ENCODE data around the gene PLXNB2. TPM values are rescaled to one million over a fixed set of nuclear protein-coding genes. Genes with fewer than 3 reads are reported as not detected.
A peak's percentile ranks its signal among the peaks of the same experiment; 100 is the strongest.

The PLXNB2 gene
- total RNA-seq, 1 experiment from 2014 or later, result 227 TPM

DNA sequence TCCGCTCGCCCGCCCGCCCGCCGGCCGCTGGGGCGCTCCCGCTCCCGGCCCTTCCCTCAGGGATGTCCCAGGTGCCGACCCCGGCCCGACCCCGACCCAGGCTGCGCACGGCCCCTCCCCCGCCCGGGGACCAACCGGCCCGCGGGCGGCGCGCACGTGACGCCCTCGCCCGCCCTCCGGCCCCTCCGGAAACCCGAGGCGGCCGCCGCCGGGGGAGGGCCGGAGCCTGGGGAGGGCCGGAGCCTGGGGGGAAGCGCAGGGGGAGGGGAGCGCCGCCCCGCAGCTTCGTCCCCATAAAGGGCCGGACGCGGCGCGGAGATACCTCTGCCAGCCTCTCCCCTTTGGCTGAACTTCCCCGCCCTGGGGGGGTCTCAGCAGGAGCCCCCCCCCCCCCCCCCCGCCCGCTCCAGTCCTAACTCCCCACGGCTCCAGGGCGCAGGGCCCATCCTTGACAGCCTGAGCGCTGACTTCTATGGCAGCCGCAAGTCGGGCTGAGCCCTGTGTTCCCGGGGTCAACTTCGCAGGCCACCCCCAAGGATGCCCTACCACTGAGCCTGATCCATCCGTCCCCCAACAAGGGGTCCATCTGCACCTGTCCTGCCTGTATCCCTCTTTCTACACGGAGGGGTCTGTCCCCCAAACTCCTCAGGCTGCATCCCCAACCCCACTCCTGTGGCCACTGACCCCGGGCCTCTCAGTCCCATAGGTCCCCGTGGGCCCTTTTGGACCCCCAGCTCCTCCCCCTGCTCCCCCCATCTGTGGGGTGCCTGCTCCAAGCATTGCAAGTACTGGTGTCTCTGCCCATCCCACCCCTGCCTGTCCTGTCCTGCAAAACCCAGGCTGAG, 45.6 kb downstream of the PLXNB2 start, which contains the start of gene MAPK12:
MAPK12 (minus strand) TSS at position 69 of the 845 bp plus-strand sequence. CDS start 174 bp downstream, outside the sequence.
- Histone ChIP-seq H3K27ac (ENCODE audit: low read length) (peak within 1 kb of the TSS; percentile 86), H3K9me3 (ENCODE audit: control insufficient read depth, insufficient read depth, low read depth, low read length) (no peaks in the 10 kb centered on the region), H3K4me3 (ENCODE audit: low read depth in 2 of 2, low read length in 2 of 2) (peak within 1 kb of the TSS; percentile 60 to 70), H3K27me3 (ENCODE audit: control insufficient read depth, insufficient read depth, low read length) (no peaks in the 10 kb centered on the region), H3K4me1 (ENCODE audit: control insufficient read depth, insufficient read depth, low read length) (peaks cover 33% of the 10 kb centered on the region), H3K36me3 (ENCODE audit: control insufficient read depth, insufficient read depth, low read length) (no peaks in the 10 kb centered on the region; the same call in 1 of the 2 replicates)
- intact Hi-C loops (cut with micrococcal nuclease; ENCODE audit: unreplicated experiment) (no loop called here), in situ Hi-C loops (cut with HindIII; ENCODE audit: low pct_unique_long_range_greater_than_20kb, low sequenced_read_pairs) (no loop called here)
- CTCF ChIA-PET, result no interaction called here
- POLR2A ChIA-PET, result interaction anchor here (0.5 kb wide), 1 partner anchor 1766 kb away, joined by 3 read pairs; no protein-coding TSS in a partner anchor
- peak; percentile 62 for ATAC-seq
- no peak for DNase-seq (ENCODE audit: low read depth, low spot score)
- BruUV-seq (replicated peaks), result no TSS peak
- 0 out of 2 replicates have a peak, but pooled peaks have one; percentile 48 for TF ChIP-seq SIN3A (IDR thresholded peaks at IDR 0.05; ENCODE audit: borderline replicate concordance, insufficient read depth, low read depth, low read length)
- no peak for TF ChIP-seq TCF7L2 (IDR thresholded peaks at IDR 0.05; ENCODE audit: low read depth, low read length)
- peak; percentile 63; the same call in 1 of the 2 replicates for TF ChIP-seq POLR2AphosphoS5 (IDR thresholded peaks at IDR 0.05; ENCODE audit: low read depth, low read length)

DNA sequence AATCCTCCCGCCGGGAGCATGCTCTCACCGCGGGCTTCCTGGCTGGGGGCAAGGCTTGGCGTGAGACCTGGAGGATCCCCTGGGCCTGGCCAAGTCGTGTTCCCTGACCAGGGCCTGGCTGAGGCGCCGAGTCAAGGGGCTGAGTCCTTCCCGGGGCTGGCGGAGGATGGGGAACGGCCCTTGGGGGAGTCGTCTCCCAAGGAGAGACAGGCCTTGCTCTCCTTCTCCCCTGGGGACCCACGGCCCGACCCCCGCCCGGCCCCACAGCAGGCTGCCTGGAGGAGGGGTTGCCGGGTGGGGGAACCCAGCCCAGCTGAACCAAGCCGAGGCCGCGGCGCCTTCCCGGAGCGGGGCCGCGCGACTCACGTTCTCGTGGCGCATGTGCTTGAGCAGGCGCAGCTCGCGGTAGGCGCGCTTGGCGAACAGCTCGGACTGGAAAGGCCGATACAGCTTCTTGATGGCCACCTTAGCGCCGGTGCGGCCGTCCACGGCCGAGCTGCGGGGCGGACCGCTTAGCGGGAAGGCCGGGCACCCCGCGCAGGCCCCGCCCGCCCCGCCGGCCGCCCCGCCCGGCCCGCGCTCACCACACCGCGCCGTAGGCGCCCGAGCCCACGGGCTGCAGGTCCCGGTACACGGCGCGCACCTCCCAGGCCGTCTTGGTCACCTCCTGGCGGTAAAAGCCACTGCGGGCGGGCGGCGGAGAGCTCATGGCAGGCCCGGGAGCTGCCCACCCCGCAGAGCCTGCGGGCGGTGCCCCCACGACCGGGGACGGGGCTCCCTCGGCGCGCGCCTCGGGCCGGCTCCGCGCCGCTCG, 46.4 kb downstream of the PLXNB2 start:
- peak overlapping the region; percentile 60 to 70 for H3K4me3 ChIP-seq (ENCODE audit: low read depth in 2 of 2, low read length in 2 of 2)
- ChIA-PET CTCF (interaction anchor here (0.6 kb wide), 1 partner anchor 14 kb away, joined by 5 read pairs; no protein-coding TSS in a partner anchor), POLR2A (no interaction called here)
- DNase-seq (ENCODE audit: low read depth, low spot score), result no peak
- H3K9me3 ChIP-seq (ENCODE audit: control insufficient read depth, insufficient read depth, low read depth, low read length), result no peaks in the 10 kb centered on the region
- peaks cover 33% of the 10 kb centered on the region for H3K4me1 ChIP-seq (ENCODE audit: control insufficient read depth, insufficient read depth, low read length)
- in situ Hi-C loops (cut with HindIII; ENCODE audit: low pct_unique_long_range_greater_than_20kb, low sequenced_read_pairs), result no loop called here
- ATAC-seq, result peak; percentile 70
- no peak for TF ChIP-seq CTCF (IDR thresholded peaks at IDR 0.05)
- TF ChIP-seq SIN3A (IDR thresholded peaks at IDR 0.05; ENCODE audit: borderline replicate concordance, insufficient read depth, low read depth, low read length), result peak; percentile 22; the same call in 1 of the 2 replicates
- intact Hi-C loops (cut with micrococcal nuclease; ENCODE audit: unreplicated experiment), result no loop called here
- no peaks in the 10 kb centered on the region for H3K27me3 ChIP-seq (ENCODE audit: control insufficient read depth, insufficient read depth, low read length)
- peak overlapping the region; percentile 86 for H3K27ac ChIP-seq (ENCODE audit: low read length)
- no TSS peak for BruUV-seq (replicated peaks)
- H3K36me3 ChIP-seq (ENCODE audit: control insufficient read depth, insufficient read depth, low read length), result no peaks in the 10 kb centered on the region; the same call in 1 of the 2 replicates

GRCh38 chr22:50260434-50260800, 47.0 kb downstream of the PLXNB2 start:
- Histone ChIP-seq H3K36me3 (ENCODE audit: control insufficient read depth, insufficient read depth, low read length) (no peaks in the 10 kb centered on the region; the same call in 1 of the 2 replicates), H3K4me1 (ENCODE audit: control insufficient read depth, insufficient read depth, low read length) (peaks cover 33% of the 10 kb centered on the region), H3K9me3 (ENCODE audit: control insufficient read depth, insufficient read depth, low read depth, low read length) (no peaks in the 10 kb centered on the region), H3K27me3 (ENCODE audit: control insufficient read depth, insufficient read depth, low read length) (no peaks in the 10 kb centered on the region), H3K4me3 (ENCODE audit: low read depth in 2 of 2, low read length in 2 of 2) (peak overlapping the region; percentile 60 to 70), H3K27ac (ENCODE audit: low read length) (peak overlapping the region; percentile 86)
- intact Hi-C loops (cut with micrococcal nuclease; ENCODE audit: unreplicated experiment), result no loop called here
- in situ Hi-C loops (cut with HindIII; ENCODE audit: low pct_unique_long_range_greater_than_20kb, low sequenced_read_pairs), result no loop called here
- no peak for DNase-seq (ENCODE audit: low read depth, low spot score)
- ChIA-PET CTCF (interaction anchor here (0.6 kb wide), 1 partner anchor 13 kb away, joined by 5 read pairs; no protein-coding TSS in a partner anchor), POLR2A (no interaction called here)
- BruUV-seq (replicated peaks), result no TSS peak
- TF ChIP-seq CTCF (IDR thresholded peaks at IDR 0.05), result no peak
- TF ChIP-seq TCF7L2 (IDR thresholded peaks at IDR 0.05; ENCODE audit: low read depth, low read length), result no peak
- no peak for TF ChIP-seq POLR2AphosphoS5 (IDR thresholded peaks at IDR 0.05; ENCODE audit: low read depth, low read length)
- TF ChIP-seq, protein P1, sequence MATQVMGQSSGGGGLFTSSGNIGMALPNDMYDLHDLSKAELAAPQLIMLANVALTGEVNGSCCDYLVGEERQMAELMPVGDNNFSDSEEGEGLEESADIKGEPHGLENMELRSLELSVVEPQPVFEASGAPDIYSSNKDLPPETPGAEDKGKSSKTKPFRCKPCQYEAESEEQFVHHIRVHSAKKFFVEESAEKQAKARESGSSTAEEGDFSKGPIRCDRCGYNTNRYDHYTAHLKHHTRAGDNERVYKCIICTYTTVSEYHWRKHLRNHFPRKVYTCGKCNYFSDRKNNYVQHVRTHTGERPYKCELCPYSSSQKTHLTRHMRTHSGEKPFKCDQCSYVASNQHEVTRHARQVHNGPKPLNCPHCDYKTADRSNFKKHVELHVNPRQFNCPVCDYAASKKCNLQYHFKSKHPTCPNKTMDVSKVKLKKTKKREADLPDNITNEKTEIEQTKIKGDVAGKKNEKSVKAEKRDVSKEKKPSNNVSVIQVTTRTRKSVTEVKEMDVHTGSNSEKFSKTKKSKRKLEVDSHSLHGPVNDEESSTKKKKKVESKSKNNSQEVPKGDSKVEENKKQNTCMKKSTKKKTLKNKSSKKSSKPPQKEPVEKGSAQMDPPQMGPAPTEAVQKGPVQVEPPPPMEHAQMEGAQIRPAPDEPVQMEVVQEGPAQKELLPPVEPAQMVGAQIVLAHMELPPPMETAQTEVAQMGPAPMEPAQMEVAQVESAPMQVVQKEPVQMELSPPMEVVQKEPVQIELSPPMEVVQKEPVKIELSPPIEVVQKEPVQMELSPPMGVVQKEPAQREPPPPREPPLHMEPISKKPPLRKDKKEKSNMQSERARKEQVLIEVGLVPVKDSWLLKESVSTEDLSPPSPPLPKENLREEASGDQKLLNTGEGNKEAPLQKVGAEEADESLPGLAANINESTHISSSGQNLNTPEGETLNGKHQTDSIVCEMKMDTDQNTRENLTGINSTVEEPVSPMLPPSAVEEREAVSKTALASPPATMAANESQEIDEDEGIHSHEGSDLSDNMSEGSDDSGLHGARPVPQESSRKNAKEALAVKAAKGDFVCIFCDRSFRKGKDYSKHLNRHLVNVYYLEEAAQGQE (IDR thresholded peaks at IDR 0.05; ENCODE audit: insufficient read depth in 1 of 2, low read depth in 2 of 2, low read length in 1 of 2), result no peak
- no peak for TF ChIP-seq SIN3A (IDR thresholded peaks at IDR 0.05; ENCODE audit: borderline replicate concordance, insufficient read depth, low read depth, low read length)
- ATAC-seq, result no peak

Measured in Panc1 (cell line).